ENCODE results near the gene PCDHA1. TPM values are rescaled to one million over a fixed set of nuclear protein-coding genes. Genes with fewer than 3 reads are reported as not detected.
"Not testable (repeated sequence)": the region's sequence is repeated elsewhere in the genome, so short reads cannot be mapped to it uniquely, and the experiment has no call there.

Gene PCDHA1
- total and polyA plus RNA-seq, 8 donors: 0.37 TPM; not detected in 7

DNA sequence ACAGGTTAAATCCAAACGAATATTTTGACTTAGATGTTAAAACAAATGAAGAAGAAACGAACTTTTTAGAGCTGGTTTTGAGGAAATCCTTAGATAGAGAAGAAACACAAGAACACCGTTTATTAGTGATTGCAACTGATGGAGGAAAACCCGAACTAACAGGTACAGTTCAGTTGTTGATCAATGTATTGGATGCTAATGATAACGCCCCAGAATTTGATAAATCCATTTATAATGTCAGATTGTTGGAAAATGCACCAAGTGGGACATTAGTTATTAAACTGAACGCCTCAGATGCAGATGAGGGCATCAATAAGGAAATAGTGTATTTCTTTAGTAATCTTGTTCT lies 36.3 kb downstream of the PCDHA1 start:
- no peaks in the 10 kb centered on the region for H3K36me3 ChIP-seq
- peaks cover 0 to 36% (median 0%) of the 10 kb centered on the region in 3 donors for H3K27me3 ChIP-seq
- intact Hi-C loops (cut with DNase I; ENCODE audit: low total_unique reads): no loop called here
- no peaks in the 10 kb centered on the region for H3K4me1 ChIP-seq
- peaks cover 0 to 53% (median 45%) of the 10 kb centered on the region in 4 donors for H3K9me3 ChIP-seq
- TF ChIP-seq POLR2A (IDR thresholded peaks at IDR 0.05) (no peak), EP300 (IDR thresholded peaks at IDR 0.05) (no peak), POLR2AphosphoS5 (IDR thresholded peaks at IDR 0.05) (no peak)
- TF ChIP-seq, protein P1, sequence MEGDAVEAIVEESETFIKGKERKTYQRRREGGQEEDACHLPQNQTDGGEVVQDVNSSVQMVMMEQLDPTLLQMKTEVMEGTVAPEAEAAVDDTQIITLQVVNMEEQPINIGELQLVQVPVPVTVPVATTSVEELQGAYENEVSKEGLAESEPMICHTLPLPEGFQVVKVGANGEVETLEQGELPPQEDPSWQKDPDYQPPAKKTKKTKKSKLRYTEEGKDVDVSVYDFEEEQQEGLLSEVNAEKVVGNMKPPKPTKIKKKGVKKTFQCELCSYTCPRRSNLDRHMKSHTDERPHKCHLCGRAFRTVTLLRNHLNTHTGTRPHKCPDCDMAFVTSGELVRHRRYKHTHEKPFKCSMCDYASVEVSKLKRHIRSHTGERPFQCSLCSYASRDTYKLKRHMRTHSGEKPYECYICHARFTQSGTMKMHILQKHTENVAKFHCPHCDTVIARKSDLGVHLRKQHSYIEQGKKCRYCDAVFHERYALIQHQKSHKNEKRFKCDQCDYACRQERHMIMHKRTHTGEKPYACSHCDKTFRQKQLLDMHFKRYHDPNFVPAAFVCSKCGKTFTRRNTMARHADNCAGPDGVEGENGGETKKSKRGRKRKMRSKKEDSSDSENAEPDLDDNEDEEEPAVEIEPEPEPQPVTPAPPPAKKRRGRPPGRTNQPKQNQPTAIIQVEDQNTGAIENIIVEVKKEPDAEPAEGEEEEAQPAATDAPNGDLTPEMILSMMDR (IDR thresholded peaks at IDR 0.05): no peak
- WGBS, 5 donors: 24 to 29% (median 25%) methylated on average over 6 of the region's 6 CpGs
- DNase-seq: no peak
- no peak overlapping the region for H3K4me3 ChIP-seq
- no peak overlapping the region for H3K27ac ChIP-seq

DNA sequence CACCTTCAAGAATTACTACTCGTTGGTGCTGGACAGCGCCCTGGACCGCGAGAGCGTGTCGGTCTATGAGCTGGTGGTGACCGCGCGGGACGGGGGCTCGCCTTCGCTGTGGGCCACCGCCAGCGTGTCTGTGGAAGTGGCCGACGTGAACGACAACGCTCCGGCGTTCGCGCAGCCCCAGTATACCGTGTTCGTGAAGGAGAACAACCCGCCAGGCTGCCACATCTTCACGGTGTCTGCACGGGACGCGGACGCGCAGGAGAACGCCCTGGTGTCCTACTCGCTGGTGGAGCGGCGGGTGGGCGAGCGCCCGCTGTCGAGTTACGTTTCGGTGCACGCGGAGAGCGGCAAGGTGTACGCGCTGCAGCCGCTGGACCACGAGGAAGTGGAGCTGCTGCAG lies 37.0 kb downstream of the PCDHA1 start:
- WGBS, 5 donors: 51 to 79% (median 60%) methylated on average over 16 to 48 of the region's 48 CpGs
- Histone ChIP-seq H3K9me3 (peaks cover 2 to 56% (median 52%) of the 10 kb centered on the region in 4 donors), H3K27me3 (peaks cover 0 to 43% (median 6%) of the 10 kb centered on the region in 3 donors)
- DNase-seq; H3K4me1 ChIP-seq; H3K27ac ChIP-seq; intact Hi-C loops (cut with DNase I; ENCODE audit: low total_unique reads); H3K4me3 ChIP-seq; H3K36me3 ChIP-seq: not testable (repeated sequence)

DNA sequence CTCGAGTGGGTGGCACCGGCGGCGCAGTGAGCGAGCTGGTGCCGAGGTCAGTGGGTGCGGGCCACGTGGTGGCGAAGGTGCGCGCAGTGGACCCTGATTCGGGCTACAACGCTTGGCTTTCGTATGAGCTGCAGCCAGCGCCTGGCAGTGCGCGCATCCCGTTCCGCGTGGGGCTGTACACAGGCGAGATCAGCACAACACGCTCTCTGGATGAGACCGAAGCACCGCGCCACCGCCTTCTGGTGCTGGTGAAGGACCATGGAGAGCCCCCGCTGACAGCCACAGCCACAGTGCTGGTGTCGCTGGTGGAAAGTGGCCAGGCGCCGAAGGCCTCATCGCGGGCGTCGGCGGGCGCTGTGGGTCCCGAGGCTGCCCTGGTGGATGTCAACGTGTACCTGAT lies 37.5 kb downstream of the PCDHA1 start:
- WGBS, 5 donors: 55 to 67% (median 61%) methylated on average over 33 to 38 of the region's 38 CpGs; no CpG with 5 or more reads in 1 of the 5 donors
- TF ChIP-seq EP300 (IDR thresholded peaks at IDR 0.05): no peak
- TF ChIP-seq, protein P1 (IDR thresholded peaks at IDR 0.05): no peak
- TF ChIP-seq POLR2A (IDR thresholded peaks at IDR 0.05): no peak
- TF ChIP-seq POLR2AphosphoS5 (IDR thresholded peaks at IDR 0.05): no peak
- intact Hi-C loops (cut with DNase I; ENCODE audit: low total_unique reads): no loop called here
- Histone ChIP-seq H3K36me3 (no peaks in the 10 kb centered on the region), H3K27me3 (peaks cover 0 to 48% (median 6%) of the 10 kb centered on the region in 3 donors), H3K4me3 (no peak overlapping the region), H3K9me3 (peaks cover 6 to 59% (median 53%) of the 10 kb centered on the region in 4 donors), H3K27ac (no peak overlapping the region), H3K4me1 (no peaks in the 10 kb centered on the region)
- DNase-seq: no peak

DNA sequence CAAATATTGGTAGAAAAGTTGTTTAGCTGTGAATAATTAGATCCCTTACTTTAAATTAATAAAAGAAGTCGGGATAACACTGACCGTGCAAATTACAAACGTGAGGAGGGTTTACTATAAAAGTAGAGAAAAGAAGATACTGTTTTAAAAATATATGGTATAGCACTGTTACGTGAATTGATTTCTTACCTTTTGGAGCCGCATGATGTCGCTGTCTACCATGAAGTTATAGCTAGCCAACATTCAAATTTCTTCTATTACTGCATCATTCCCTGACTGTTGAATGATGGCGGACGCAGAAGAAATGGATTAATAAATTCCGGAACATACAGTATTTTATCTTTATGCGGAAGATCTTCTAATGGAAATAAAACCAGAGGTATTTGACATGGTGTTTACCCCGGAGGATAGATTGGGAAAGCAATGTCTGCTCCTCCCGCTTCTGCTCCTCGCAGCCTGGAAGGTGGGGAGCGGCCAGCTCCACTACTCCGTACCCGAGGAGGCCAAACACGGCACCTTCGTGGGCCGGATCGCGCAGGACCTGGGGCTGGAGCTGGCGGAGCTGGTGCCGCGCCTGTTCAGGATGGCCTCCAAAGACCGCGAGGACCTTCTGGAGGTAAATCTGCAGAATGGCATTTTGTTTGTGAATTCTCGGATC lies 41.9 kb downstream of the PCDHA1 start, which contains the start of gene PCDHA6:
Gene PCDHA6 (plus strand): TSS at position 257 of the 658 bp plus-strand sequence. CDS start 132 bp downstream, at position 389.
- intact Hi-C loops (cut with DNase I; ENCODE audit: low total_unique reads): no loop called here
- peak within 1 kb of the TSS in 1 of 4 donors; percentile 23 for H3K4me3 ChIP-seq
- H3K27me3 ChIP-seq: peaks cover 0 to 70% (median 6%) of the 10 kb centered on the region in 3 donors
- DNase-seq: peak in 1 of 2 donors; percentile 13
- no peaks in the 10 kb centered on the region for H3K36me3 ChIP-seq
- TF ChIP-seq POLR2A (IDR thresholded peaks at IDR 0.05) (no peak), EP300 (IDR thresholded peaks at IDR 0.05) (no peak), POLR2AphosphoS5 (IDR thresholded peaks at IDR 0.05) (no peak)
- TF ChIP-seq, protein P1 (IDR thresholded peaks at IDR 0.05): no peak
- 15 to 26% (median 21%) methylated on average over 19 to 27 of the region's 27 CpGs for WGBS, 5 donors
- no peaks in the 10 kb centered on the region for H3K4me1 ChIP-seq
- no peak within 1 kb of the TSS for H3K27ac ChIP-seq
- H3K9me3 ChIP-seq: peaks cover 14 to 62% (median 57%) of the 10 kb centered on the region in 4 donors

DNA sequence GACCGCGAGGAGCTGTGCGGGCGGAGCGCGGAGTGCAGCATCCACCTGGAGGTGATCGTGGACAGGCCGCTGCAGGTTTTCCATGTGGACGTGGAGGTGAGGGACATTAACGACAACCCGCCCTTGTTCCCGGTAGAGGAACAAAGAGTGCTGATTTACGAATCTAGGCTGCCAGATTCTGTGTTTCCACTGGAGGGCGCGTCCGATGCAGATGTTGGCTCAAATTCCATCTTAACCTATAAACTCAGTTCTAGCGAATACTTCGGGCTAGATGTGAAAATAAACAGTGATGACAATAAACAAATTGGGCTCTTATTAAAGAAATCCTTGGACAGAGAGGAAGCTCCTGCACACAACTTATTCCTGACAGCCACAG lies 42.4 kb downstream of the PCDHA1 start:
- TF ChIP-seq POLR2AphosphoS5 (IDR thresholded peaks at IDR 0.05) (no peak), EP300 (IDR thresholded peaks at IDR 0.05) (no peak), POLR2A (IDR thresholded peaks at IDR 0.05) (no peak)
- TF ChIP-seq, protein P1 (IDR thresholded peaks at IDR 0.05): no peak
- no peaks in the 10 kb centered on the region for H3K4me1 ChIP-seq
- H3K27ac ChIP-seq: no peak overlapping the region
- intact Hi-C loops (cut with DNase I; ENCODE audit: low total_unique reads): no loop called here
- peaks cover 14 to 62% (median 52%) of the 10 kb centered on the region in 4 donors for H3K9me3 ChIP-seq
- 17 to 28% (median 20%) methylated on average over 18 of the region's 18 CpGs for WGBS, 5 donors
- peaks cover 0 to 64% (median 6%) of the 10 kb centered on the region in 3 donors for H3K27me3 ChIP-seq
- no peaks in the 10 kb centered on the region for H3K36me3 ChIP-seq
- DNase-seq: no peak
- peak overlapping the region in 1 of 4 donors; percentile 23 for H3K4me3 ChIP-seq

DNA sequence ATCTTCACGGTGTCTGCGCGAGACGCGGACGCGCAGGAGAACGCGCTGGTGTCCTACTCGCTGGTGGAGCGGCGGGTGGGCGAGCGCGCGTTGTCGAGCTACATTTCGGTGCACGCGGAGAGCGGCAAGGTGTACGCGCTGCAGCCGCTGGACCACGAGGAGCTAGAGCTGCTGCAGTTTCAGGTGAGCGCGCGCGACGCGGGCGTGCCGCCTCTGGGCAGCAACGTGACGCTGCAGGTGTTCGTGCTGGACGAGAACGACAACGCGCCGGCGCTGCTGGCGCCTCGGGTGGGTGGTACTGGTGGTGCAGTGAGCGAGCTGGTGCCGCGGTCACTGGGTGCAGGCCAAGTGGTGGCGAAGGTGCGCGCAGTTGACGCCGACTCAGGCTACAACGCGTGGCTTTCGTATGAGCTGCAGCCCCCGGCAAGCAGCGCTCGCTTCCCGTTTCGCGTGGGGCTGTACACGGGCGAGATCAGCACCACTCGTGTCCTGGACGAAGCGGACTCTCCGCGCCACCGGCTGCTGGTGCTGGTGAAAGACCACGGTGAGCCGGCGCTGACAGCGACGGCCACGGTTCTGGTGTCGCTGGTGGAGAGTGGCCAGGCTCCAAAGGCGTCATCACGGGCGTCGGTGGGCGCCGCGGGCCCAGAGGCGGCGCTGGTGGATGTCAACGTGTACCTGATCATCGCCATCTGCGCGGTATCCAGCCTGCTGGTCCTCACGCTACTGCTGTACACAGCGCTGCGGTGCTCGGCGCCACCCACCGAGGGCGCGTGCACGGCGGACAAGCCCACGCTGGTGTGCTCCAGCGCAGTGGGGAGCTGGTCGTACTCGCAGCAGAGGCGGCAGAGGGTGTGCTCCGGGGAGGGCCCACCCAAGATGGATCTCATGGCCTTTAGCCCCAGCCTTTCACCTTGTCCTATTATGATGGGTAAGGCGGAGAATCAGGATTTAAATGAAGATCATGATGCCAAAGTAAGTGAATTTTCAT lies 43.9 kb downstream of the PCDHA1 start:
- H3K36me3 ChIP-seq; H3K27ac ChIP-seq; H3K4me3 ChIP-seq; H3K4me1 ChIP-seq; intact Hi-C loops (cut with DNase I; ENCODE audit: low total_unique reads); DNase-seq: not testable (repeated sequence)
- Histone ChIP-seq H3K9me3 (peaks cover 20 to 65% (median 54%) of the 10 kb centered on the region in 4 donors), H3K27me3 (peaks cover 0 to 70% (median 10%) of the 10 kb centered on the region in 3 donors)
- WGBS, 5 donors: 42 to 51% (median 49%) methylated on average over 31 to 106 of the region's 106 CpGs
